ENCODE measurements around the gene MRPL14.

GRCh38 chr6:44107017-44107416 lies 20.2 kb downstream of the MRPL14 start:
- TF ChIP-seq CTCF (IDR thresholded peaks at IDR 0.05; ENCODE audit: low read length) (no peak), EZH2 (optimal IDR thresholded peaks at IDR 0.05; ENCODE audit: low read depth, low read length) (no peak), EZH2phosphoT487 (IDR thresholded peaks at IDR 0.05; ENCODE audit: low read length) (no peak)

All from MM.1S (cell line).